ENCODE measurements around the gene CILP. TPM values are rescaled to one million over a fixed set of nuclear protein-coding genes. Genes with fewer than 3 reads are reported as not detected.

The CILP gene
- total RNA-seq, 1 donor: under 0.01 TPM

GRCh38 chr15:65176056-65176455 is 35.2 kb downstream of the CILP start:
- DNase-seq (ENCODE audit: low read depth): peak; percentile 34
- no peak for TF ChIP-seq CTCF (IDR thresholded peaks at IDR 0.05; ENCODE audit: insufficient read depth, low read length)
- no peak overlapping the region for H3K4me3 ChIP-seq (ENCODE audit: low read depth, low read length)

GRCh38 chr15:65175511-65175910 is 35.8 kb downstream of the CILP start:
- DNase-seq (ENCODE audit: low read depth): no peak
- TF ChIP-seq CTCF (IDR thresholded peaks at IDR 0.05; ENCODE audit: insufficient read depth, low read length): no peak
- no peak overlapping the region for H3K4me3 ChIP-seq (ENCODE audit: low read depth, low read length)

GRCh38 chr15:65174509-65174908 is 36.8 kb downstream of the CILP start:
- TF ChIP-seq CTCF (IDR thresholded peaks at IDR 0.05; ENCODE audit: insufficient read depth, low read length): no peak
- no peak for DNase-seq (ENCODE audit: low read depth)
- H3K4me3 ChIP-seq (ENCODE audit: low read depth, low read length): no peak overlapping the region

- DNase-seq (ENCODE audit: low read depth): no peak
- H3K4me3 ChIP-seq (ENCODE audit: low read depth, low read length): no peak overlapping the region
- TF ChIP-seq CTCF (IDR thresholded peaks at IDR 0.05; ENCODE audit: insufficient read depth, low read length): no peak
Measured at GRCh38 chr15:65172531-65172930, 38.7 kb downstream of the CILP start.

- no peak for TF ChIP-seq CTCF (IDR thresholded peaks at IDR 0.05; ENCODE audit: insufficient read depth, low read length)
- DNase-seq (ENCODE audit: low read depth): no peak
- H3K4me3 ChIP-seq (ENCODE audit: low read depth, low read length): no peak overlapping the region
Measured at GRCh38 chr15:65171428-65171827, 39.8 kb downstream of the CILP start.

- DNase-seq (ENCODE audit: low read depth): no peak
- no peak overlapping the region for H3K4me3 ChIP-seq (ENCODE audit: low read depth, low read length)
- TF ChIP-seq CTCF (IDR thresholded peaks at IDR 0.05; ENCODE audit: insufficient read depth, low read length): no peak
Measured at GRCh38 chr15:65165875-65166274, 45.4 kb downstream of the CILP start.

GRCh38 chr15:65164139-65164538 is 47.1 kb downstream of the CILP start:
- no peak overlapping the region for H3K4me3 ChIP-seq (ENCODE audit: low read depth, low read length)
- no peak for DNase-seq (ENCODE audit: low read depth)
- no peak for TF ChIP-seq CTCF (IDR thresholded peaks at IDR 0.05; ENCODE audit: insufficient read depth, low read length)
